Stimulated activated CD4-positive, alpha-beta T cell treated with anti-CD3 and anti-CD28 coated beads, Interleukin-15, amount 100 ng/mL, for 1 hour (primary cell): Measurements from ENCODE around the gene GNL3.
"Not testable (repeated sequence)": the region's sequence is repeated elsewhere in the genome, so short reads cannot be mapped to it uniquely, and the experiment has no call there.

ENCODE experiments used
- DNase-seq, 2 donors: peaks; one replicate each; pipeline ENCODE4 v3.0.0-alpha.2; 2020; ENCODE audit warnings: low read depth in 1 of 2, low spot score in 1 of 2

Gene GNL3

GRCh38 chr3:52719618-52720017, 33.8 kb downstream of the GNL3 start:
- no peak for DNase-seq

- no peak for DNase-seq
These were observed 35.3 kb downstream of the GNL3 start for GRCh38 chr3:52721002-52721729.

GRCh38 chr3:52721730-52722008, 35.8 kb downstream of the GNL3 start:
- DNase-seq = no peak

- DNase-seq = no peak
These were observed 36.7 kb downstream of the GNL3 start for GRCh38 chr3:52722491-52722890.

GRCh38 chr3:52723935-52724334, 38.1 kb downstream of the GNL3 start:
- DNase-seq = no peak

GRCh38 chr3:52724511-52724910, 38.7 kb downstream of the GNL3 start:
- no peak for DNase-seq

- DNase-seq = not testable (repeated sequence)
These were observed 42.9 kb downstream of the GNL3 start for GRCh38 chr3:52728753-52729152.

GRCh38 chr3:52730681-52731080, 44.8 kb downstream of the GNL3 start:
- DNase-seq = no peak

- DNase-seq = no peak
These were observed 45.8 kb downstream of the GNL3 start for GRCh38 chr3:52731590-52731989.

- DNase-seq = no peak
These were observed 47.5 kb downstream of the GNL3 start for GRCh38 chr3:52733256-52733891.

- no peak for DNase-seq
These were observed 53.9 kb downstream of the GNL3 start for GRCh38 chr3:52739730-52740129.

GRCh38 chr3:52742418-52743041, 56.7 kb downstream of the GNL3 start:
- DNase-seq = no peak

GRCh38 chr3:52743152-52743551, 57.3 kb downstream of the GNL3 start:
- no peak for DNase-seq

- no peak for DNase-seq
These were observed 57.9 kb downstream of the GNL3 start for GRCh38 chr3:52743721-52744120.
